ENCODE results near the gene CRBN.

The CRBN gene

DNA sequence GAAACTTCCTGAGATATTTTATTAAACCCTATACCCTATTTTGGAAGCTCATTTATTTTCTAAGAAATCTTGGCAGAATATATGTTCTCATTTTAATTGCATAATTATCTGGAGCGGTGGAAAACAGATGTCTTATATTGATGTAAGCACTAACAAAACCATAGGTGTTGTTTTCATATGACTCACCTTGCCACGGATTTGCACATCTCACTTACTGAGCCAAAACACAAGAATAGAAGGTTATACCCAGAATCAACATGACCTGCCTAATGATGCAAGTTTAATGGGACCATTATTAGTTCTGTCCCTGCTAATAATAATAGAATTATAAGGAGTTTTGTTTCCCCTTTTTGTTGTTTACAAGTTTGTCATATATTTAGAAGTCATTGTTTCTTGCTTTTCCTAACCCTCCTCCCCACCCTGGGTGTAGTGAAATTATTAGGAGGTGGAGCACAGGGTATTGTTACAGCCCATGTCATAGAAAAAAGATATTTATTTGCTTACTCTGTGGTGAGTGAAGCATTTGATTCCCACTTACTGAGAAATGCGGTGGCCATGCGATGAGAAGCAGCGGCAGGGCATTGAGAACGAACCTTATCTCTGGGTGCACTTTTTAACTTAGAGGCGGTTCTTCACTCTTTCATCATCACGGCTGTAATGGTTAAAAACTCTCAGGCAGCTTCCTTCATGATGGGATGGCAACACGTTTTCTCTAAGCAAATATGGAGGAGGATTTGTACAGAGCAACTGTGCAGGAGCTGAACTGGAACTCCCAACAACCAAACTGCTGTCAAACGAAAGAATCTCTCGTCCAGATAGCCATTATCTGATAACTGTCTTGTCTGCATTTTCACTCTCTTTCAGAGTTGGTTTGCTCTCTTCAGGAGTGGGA lies 69.8 kb downstream of the CRBN start:
- no peak for DNase-seq

DNA sequence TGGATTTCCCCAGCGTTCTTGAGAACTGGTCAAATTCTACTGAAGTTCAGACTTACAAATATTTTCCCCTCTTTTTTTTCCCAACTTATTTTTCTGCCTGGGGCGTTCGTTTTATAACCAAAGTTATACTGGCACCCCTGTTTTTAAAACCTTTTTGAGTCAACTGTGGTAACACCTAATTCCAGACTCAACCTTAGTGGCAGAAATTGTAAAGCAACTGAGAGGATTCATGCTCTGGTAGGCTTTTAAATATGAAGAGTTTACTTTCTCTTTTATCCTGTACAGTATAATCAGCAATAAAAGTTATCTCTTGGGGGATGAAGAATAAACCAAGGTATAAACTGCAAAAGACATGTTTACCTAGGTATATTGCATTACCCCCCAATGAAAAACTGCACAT lies 71.6 kb downstream of the CRBN start:
- no peak for DNase-seq

- no peak for DNase-seq
Measured at GRCh38 chr3:3107181-3107580, 72.3 kb downstream of the CRBN start.

- no peak for DNase-seq
Measured at GRCh38 chr3:3105815-3106214, 73.7 kb downstream of the CRBN start.

- DNase-seq = no peak
Measured at GRCh38 chr3:3105246-3105645, 74.2 kb downstream of the CRBN start.

GRCh38 chr3:3102751-3103150 lies 76.7 kb downstream of the CRBN start:
- DNase-seq = no peak

DNA sequence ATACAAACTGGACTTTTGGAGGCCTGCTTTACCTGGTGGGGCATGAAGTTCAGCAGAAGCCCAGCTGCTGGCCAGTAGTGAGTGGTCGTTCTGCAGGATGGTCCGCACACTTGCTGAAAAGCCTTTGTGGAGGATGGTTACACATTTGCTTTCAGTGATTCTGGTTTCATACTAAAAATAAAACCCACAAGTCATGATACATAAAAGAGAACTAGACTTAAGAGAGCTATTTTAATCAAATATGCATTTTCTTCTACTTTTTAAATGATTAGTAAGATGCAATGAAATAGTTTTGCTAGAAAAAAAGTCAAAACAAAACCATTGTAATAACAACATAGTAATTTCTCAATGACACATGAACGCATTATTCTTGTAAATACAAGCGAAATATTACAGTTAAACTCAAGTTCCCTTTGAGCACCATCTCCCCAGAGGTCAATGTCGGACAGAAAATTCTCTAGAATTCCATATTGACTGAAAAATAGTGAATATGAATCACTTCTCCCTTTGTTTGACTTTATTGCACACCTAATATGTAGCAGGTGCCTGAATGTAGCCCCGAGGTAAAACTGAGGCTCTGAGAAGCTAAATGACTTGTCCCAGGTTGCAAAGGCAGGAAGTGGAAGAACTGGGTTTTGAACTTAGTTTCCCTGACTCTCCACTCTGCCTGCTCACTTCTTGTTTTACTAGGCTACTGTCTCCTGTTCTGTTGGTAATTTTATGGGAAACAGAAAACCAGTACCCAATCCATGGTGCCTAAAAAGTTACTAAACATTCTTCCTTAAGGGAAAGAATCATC lies 77.6 kb downstream of the CRBN start:
- DNase-seq = no peak

Measured in stimulated activated CD4-positive, alpha-beta T cell treated with anti-CD3 and anti-CD28 coated beads, Interleukin-15, amount 100 ng/mL, for 24 hours (primary cell).